Esophagus squamous epithelium (tissue), 5 donors: ENCODE results near the gene AAMP. TPM values are rescaled to one million over a fixed set of nuclear protein-coding genes. Genes with fewer than 3 reads are reported as not detected.
A peak's percentile ranks its signal among the peaks of the same experiment; 100 is the strongest.

Experiments used
- DNase-seq: peaks from one replicate; lab custom pipeline; 2025; lab: John Stamatoyannopoulos, UW
- H3K27ac ChIP-seq, 4 donors: fragments of 200-600 bp; sonication (generic); one replicate each; pipeline ENCODE4 v1.5.1; 2016 to 2019; ENCODE audit warnings: mild to moderate bottlenecking in 1 of 4
- H3K27me3 ChIP-seq, 4 donors: fragments of 200-600 bp; sonication (generic); 1 replicate in 3 of 4; 2 replicates in 1 of 4; pipeline versions ENCODE4 v1.5.1 to v1.6.0; 2017 to 2021; ENCODE audit warnings: antibody characterized with exemption in 1 of 4
- H3K36me3 ChIP-seq, 3 donors: fragments of 200-600 bp; sonication (generic); one replicate each; pipeline ENCODE4 v1.5.1; 2016 to 2019
- H3K4me1 ChIP-seq, 3 donors: fragments of 200-600 bp; sonication (generic); one replicate each; pipeline ENCODE4 v1.5.1; 2017 to 2019
- H3K4me3 ChIP-seq, 4 donors: fragments of 200-600 bp; sonication (generic); 1 replicate in 3 of 4; 2 replicates in 1 of 4; pipeline ENCODE4 v1.5.1; 2016 to 2019; ENCODE audit warnings: mild to moderate bottlenecking in 2 of 4, moderate library complexity in 1 of 4
- H3K9me3 ChIP-seq, 3 donors: fragments of 200-600 bp; sonication (generic); one replicate each; pipeline ENCODE4 v1.5.1; 2016 to 2019
- POLR2A ChIP-seq, 4 donors: fragments of 450-650 bp; IDR thresholded peaks; one replicate each; pipeline ENCODE4 v1.6.1; 2017; ENCODE audit warnings: antibody characterized with exemption in 4 of 4, mild to moderate bottlenecking in 4 of 4, moderate library complexity in 3 of 4
- WGBS, 2 donors: methylation state at CpG; one replicate each; pipeline ENCODE4 v1.1.5; 2018; 5-methylcytosine and 5-hydroxymethylcytosine counted together
- intact Hi-C: fragments of 100-400 bp; cut with DNase I; formaldehyde crosslinking; loops from one replicate; pipeline ENCODE4 v1.15.0; 2022
- total RNA-seq, 4 donors: library from RNA; depleted of rRNA; stranded (reverse); fragments of >200 nt; gene quantifications; one replicate each; pipeline ENCODE4 v1.1.0, GENCODE V29; 2016
- TF ChIP-seq, protein P1 (sequence below), 6 experiments: fragments of 450-650 bp in 4 of 6; fragments of 200-600 bp in 2 of 6; sonication (generic) in 2 of 6; IDR thresholded peaks; one replicate each; pipeline ENCODE4 v1.5.1; 2016 to 2019; ENCODE audit warnings: antibody characterized with exemption in 6 of 6, mild to moderate bottlenecking in 4 of 6, moderate library complexity in 4 of 6
- donor health status: DM: yes; HTN: yes; CAD: no.

Gene AAMP
- total RNA-seq, 4 donors from 2014 or later = 97.9 to 136 (median 118) TPM

DNA sequence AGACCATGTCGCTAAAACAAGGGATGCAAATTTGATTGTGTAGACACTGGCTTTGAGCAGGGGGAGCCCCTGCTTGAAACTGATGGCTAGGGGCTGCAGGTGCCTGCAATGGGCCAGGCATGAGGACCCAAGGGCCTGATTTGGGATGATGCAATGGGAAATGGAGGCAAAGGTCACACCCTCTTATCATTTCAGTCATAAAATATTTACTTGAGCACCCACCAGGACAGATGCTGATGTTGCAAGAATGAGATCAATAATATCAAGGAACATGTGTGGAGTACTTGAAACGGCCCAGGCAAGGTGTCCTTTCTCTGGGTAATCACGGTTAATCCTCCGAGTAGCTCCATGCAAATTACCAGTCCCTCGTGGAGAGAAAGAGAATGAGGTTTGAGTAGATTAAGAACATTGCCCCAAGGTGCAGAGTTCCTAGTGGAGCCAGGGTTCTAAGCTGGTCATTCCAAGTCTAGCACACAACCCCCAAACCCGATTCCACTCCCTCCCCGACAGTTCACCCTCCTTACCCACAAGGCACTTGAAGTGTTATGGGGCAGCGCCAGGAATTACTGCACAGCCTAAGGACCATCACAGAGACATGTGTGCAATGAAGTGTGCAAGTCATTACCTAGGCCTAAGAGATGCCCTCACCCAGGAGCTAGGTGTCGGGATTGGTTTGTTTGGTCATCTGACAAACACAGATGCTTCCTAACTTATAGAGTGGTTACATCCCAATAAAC is 36.4 kb upstream of the AAMP start:
- DNase-seq = no peak
- Histone ChIP-seq H3K27ac (no peak overlapping the region), H3K4me3 (no peak overlapping the region), H3K36me3 (no peaks in the 10 kb centered on the region), H3K9me3 (no peaks in the 10 kb centered on the region), H3K4me1 (peaks cover 0 to 2% (median 0%) of the 10 kb centered on the region in 3 donors), H3K27me3 (no peaks in the 10 kb centered on the region)
- intact Hi-C loops = loop anchor here (5.0 kb wide), 1 partner anchor 41 kb away; no protein-coding TSS in a partner anchor
- 79 to 84% methylated on average over 7 to 9 of the region's 9 CpGs for WGBS, 2 donors
- TF ChIP-seq, protein P1, sequence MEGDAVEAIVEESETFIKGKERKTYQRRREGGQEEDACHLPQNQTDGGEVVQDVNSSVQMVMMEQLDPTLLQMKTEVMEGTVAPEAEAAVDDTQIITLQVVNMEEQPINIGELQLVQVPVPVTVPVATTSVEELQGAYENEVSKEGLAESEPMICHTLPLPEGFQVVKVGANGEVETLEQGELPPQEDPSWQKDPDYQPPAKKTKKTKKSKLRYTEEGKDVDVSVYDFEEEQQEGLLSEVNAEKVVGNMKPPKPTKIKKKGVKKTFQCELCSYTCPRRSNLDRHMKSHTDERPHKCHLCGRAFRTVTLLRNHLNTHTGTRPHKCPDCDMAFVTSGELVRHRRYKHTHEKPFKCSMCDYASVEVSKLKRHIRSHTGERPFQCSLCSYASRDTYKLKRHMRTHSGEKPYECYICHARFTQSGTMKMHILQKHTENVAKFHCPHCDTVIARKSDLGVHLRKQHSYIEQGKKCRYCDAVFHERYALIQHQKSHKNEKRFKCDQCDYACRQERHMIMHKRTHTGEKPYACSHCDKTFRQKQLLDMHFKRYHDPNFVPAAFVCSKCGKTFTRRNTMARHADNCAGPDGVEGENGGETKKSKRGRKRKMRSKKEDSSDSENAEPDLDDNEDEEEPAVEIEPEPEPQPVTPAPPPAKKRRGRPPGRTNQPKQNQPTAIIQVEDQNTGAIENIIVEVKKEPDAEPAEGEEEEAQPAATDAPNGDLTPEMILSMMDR (IDR thresholded peaks at IDR 0.05) = no peak
- no peak for TF ChIP-seq POLR2A (IDR thresholded peaks at IDR 0.05)

DNA sequence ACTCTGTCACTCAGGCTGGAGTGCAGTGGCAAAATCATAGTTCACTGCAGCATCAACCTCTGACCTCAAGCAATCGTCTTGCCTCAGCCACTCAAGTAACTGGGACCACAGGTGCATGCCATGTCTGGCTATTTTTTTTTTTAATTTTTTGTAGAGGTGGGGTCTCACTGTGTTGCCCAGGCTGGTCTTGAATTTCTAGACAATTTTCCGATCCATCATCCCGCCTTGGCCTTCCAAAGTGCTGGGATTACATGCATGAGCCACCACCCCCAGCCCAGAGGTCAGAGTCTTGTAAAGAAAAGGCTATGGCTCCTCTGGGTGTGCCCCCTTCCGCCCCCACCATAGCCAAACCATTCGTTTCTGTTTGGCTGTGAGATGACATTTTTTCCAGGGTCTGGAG is 35.4 kb upstream of the AAMP start:
- 63 to 80% methylated on average over 2 to 5 of the region's 5 CpGs for WGBS, 2 donors
- no peak for DNase-seq
- intact Hi-C loops = loop anchor here (5.0 kb wide), 1 partner anchor 42 kb away; no protein-coding TSS in a partner anchor
- TF ChIP-seq, protein P1 (IDR thresholded peaks at IDR 0.05) = no peak
- no peak for TF ChIP-seq POLR2A (IDR thresholded peaks at IDR 0.05)
- no peaks in the 10 kb centered on the region for H3K36me3 ChIP-seq
- H3K4me3 ChIP-seq = no peak overlapping the region
- no peaks in the 10 kb centered on the region for H3K9me3 ChIP-seq
- H3K27ac ChIP-seq = no peak overlapping the region
- H3K27me3 ChIP-seq = no peaks in the 10 kb centered on the region
- peaks cover 0 to 7% (median 3%) of the 10 kb centered on the region in 3 donors for H3K4me1 ChIP-seq

DNA sequence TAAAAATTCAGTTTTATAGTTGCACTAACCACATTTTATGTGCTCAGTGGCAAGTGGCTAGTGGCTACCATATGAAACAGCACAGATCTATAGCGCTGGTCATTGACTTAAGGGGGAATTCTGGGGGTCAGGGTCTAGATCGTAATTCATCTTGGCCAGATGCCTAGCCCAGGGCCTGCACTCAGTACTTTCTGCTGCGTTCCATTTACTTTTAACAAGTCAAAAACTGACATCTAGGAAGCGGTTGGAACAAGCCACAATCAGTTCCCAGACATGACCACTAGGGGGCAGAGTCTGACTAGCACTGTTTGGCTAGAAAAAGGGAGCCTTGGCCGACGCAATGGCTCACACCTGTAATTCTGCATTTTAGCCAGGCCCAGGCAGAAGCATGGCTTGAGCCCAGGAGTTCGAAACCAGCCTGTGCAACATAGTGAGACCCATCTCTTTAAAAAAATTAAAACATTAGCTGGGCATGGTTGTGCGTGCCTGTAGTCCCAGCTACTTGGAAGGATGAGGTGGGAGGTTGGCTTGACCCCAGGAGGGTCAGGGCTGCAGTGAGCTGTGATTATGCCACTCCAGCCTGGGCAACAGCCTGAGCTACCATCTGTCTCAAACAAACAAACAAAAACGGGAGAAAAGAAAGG is 31.4 kb upstream of the AAMP start:
- TF ChIP-seq, protein P1 (IDR thresholded peaks at IDR 0.05) = peak; percentile 98 to 99 (median 98)
- TF ChIP-seq POLR2A (IDR thresholded peaks at IDR 0.05) = no peak
- H3K36me3 ChIP-seq = no peaks in the 10 kb centered on the region
- H3K9me3 ChIP-seq = no peaks in the 10 kb centered on the region
- intact Hi-C loops = no loop called here
- 6% methylated on average over 8 to 9 of the region's 9 CpGs for WGBS, 2 donors
- H3K4me1 ChIP-seq = peaks cover 4 to 37% (median 24%) of the 10 kb centered on the region in 3 donors
- DNase-seq = no peak
- no peak overlapping the region for H3K4me3 ChIP-seq
- H3K27me3 ChIP-seq = no peaks in the 10 kb centered on the region
- H3K27ac ChIP-seq = peak overlapping the region in 1 of 4 donors; percentile 49

DNA sequence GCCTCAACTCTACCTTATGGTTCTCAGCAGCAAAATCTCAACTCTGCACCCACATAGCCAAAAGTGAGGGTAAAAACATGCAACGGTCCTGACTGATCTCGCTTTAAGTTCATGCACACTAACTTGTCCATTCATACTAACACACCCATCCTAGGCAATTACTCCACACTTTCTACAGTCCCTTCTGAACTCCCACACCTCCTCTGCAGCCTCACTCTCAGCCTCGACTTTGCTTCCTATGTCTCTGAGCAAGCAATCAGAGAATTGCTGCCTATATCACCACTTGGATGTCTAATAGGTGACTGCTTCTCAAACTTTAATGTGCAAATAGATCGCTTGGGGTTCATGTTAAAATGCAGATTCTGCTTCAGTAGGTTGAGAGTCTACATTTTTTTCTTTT is 30.2 kb upstream of the AAMP start:
- 74 to 77% methylated on average over 4 of the region's 4 CpGs for WGBS, 2 donors
- peaks cover 10 to 49% (median 32%) of the 10 kb centered on the region in 3 donors for H3K4me1 ChIP-seq
- intact Hi-C loops = no loop called here
- no peak overlapping the region for H3K4me3 ChIP-seq
- H3K36me3 ChIP-seq = no peaks in the 10 kb centered on the region
- H3K27ac ChIP-seq = no peak overlapping the region
- TF ChIP-seq, protein P1 (IDR thresholded peaks at IDR 0.05) = no peak
- no peak for TF ChIP-seq POLR2A (IDR thresholded peaks at IDR 0.05)
- no peaks in the 10 kb centered on the region for H3K9me3 ChIP-seq
- H3K27me3 ChIP-seq = no peaks in the 10 kb centered on the region
- DNase-seq = no peak

DNA sequence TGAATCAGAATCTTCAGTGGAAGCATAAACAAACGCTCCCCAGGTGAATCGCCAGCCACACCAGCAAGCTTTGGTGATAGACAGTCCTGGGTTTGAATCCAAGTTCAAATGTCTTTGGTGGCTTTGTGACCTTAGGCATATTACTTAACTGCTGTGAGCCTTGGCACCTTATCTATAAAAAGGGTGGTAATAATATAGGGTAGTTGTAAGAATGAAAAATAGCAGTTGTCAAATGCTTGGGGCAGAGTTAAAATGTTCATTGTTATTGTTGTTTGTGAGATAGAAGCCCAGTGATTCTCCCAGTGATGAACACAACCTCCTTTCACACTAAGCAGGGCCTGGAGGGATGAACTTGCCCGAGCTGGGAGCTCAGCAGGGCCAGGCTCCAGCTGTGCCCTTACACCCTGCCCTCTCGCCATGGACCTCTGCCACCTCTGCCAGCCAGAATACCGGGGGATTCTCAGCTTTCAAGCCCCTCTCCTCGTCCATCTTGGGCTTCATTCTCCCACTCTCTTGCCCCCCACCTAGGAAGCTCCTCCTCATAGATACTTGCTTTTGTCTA is 28.5 kb upstream of the AAMP start:
- H3K9me3 ChIP-seq = no peaks in the 10 kb centered on the region
- peak overlapping the region; percentile 85 to 98 (median 96) for H3K27ac ChIP-seq
- H3K36me3 ChIP-seq = no peaks in the 10 kb centered on the region
- intact Hi-C loops = no loop called here
- no peak overlapping the region for H3K4me3 ChIP-seq
- TF ChIP-seq, protein P1 (IDR thresholded peaks at IDR 0.05) = no peak
- peak in 1 of 4 donors; percentile 11 for TF ChIP-seq POLR2A (IDR thresholded peaks at IDR 0.05)
- 38 to 41% methylated on average over 6 of the region's 6 CpGs for WGBS, 2 donors
- no peaks in the 10 kb centered on the region for H3K27me3 ChIP-seq
- DNase-seq = no peak
- H3K4me1 ChIP-seq = peaks cover 25 to 66% (median 49%) of the 10 kb centered on the region in 3 donors
